ENCODE results near the gene PRKCA.
A peak's percentile ranks its signal among the peaks of the same experiment; 100 is the strongest.

Gene PRKCA

GRCh38 chr17:66740226-66740625 lies 437.8 kb downstream of the PRKCA start:
- no peaks in the 10 kb centered on the region for H3K27me3 ChIP-seq
- no peaks in the 10 kb centered on the region for H3K9me3 ChIP-seq
- no peak overlapping the region for H3K4me3 ChIP-seq
- intact Hi-C loops (cut with DNase I; ENCODE audit: low total_unique reads), result no loop called here
- peaks cover 24 to 30% (median 29%) of the 10 kb centered on the region in 3 donors for H3K36me3 ChIP-seq
- no peaks in the 10 kb centered on the region for H3K4me1 ChIP-seq
- DNase-seq, result no peak
- TF ChIP-seq CTCF (IDR thresholded peaks at IDR 0.05), result no peak
- H3K27ac ChIP-seq, result no peak overlapping the region

GRCh38 chr17:66743511-66743910 lies 441.1 kb downstream of the PRKCA start:
- no peaks in the 10 kb centered on the region for H3K4me1 ChIP-seq
- no peak for TF ChIP-seq CTCF (IDR thresholded peaks at IDR 0.05)
- intact Hi-C loops (cut with DNase I; ENCODE audit: low total_unique reads), result no loop called here
- H3K27ac ChIP-seq, result no peak overlapping the region
- peak in 1 of 2 donors; percentile 20 for DNase-seq
- no peaks in the 10 kb centered on the region for H3K9me3 ChIP-seq
- H3K4me3 ChIP-seq, result no peak overlapping the region
- H3K27me3 ChIP-seq, result no peaks in the 10 kb centered on the region
- peaks cover 18 to 24% (median 19%) of the 10 kb centered on the region in 3 donors for H3K36me3 ChIP-seq

GRCh38 chr17:66746736-66747135 lies 444.3 kb downstream of the PRKCA start:
- DNase-seq, result no peak
- intact Hi-C loops (cut with DNase I; ENCODE audit: low total_unique reads), result no loop called here
- Histone ChIP-seq H3K27ac (no peak overlapping the region), H3K27me3 (no peaks in the 10 kb centered on the region), H3K36me3 (peaks cover 9 to 19% (median 11%) of the 10 kb centered on the region in 3 donors), H3K4me3 (no peak overlapping the region), H3K9me3 (no peaks in the 10 kb centered on the region), H3K4me1 (no peaks in the 10 kb centered on the region)
- TF ChIP-seq CTCF (IDR thresholded peaks at IDR 0.05), result no peak

GRCh38 chr17:66747578-66748275 lies 445.3 kb downstream of the PRKCA start:
- TF ChIP-seq CTCF (IDR thresholded peaks at IDR 0.05), result no peak
- DNase-seq, result peak in 1 of 2 donors; percentile 42
- H3K4me1 ChIP-seq, result no peaks in the 10 kb centered on the region
- intact Hi-C loops (cut with DNase I; ENCODE audit: low total_unique reads), result no loop called here
- H3K9me3 ChIP-seq, result no peaks in the 10 kb centered on the region
- H3K36me3 ChIP-seq, result peaks cover under 1 to 11% (median 3%) of the 10 kb centered on the region in 3 donors
- no peak overlapping the region for H3K4me3 ChIP-seq
- no peaks in the 10 kb centered on the region for H3K27me3 ChIP-seq
- no peak overlapping the region for H3K27ac ChIP-seq

- no peaks in the 10 kb centered on the region for H3K9me3 ChIP-seq
- H3K4me3 ChIP-seq, result no peak overlapping the region
- no peaks in the 10 kb centered on the region for H3K27me3 ChIP-seq
- intact Hi-C loops (cut with DNase I; ENCODE audit: low total_unique reads), result no loop called here
- no peak overlapping the region for H3K27ac ChIP-seq
- no peaks in the 10 kb centered on the region for H3K4me1 ChIP-seq
- TF ChIP-seq CTCF (IDR thresholded peaks at IDR 0.05), result no peak
- peaks cover 0 to 4% (median 0%) of the 10 kb centered on the region in 3 donors for H3K36me3 ChIP-seq
- DNase-seq, result peak in 1 of 2 donors; percentile 4
Observed at GRCh38 chr17:66748578-66748977, 446.2 kb downstream of the PRKCA start.

All from tibial artery (tissue), 4 donors.